ENCODE measurements around the gene DMRT1. TPM values are rescaled to one million over a fixed set of nuclear protein-coding genes. Genes with fewer than 3 reads are reported as not detected.

The DMRT1 gene
- not detected for total RNA-seq

DNA sequence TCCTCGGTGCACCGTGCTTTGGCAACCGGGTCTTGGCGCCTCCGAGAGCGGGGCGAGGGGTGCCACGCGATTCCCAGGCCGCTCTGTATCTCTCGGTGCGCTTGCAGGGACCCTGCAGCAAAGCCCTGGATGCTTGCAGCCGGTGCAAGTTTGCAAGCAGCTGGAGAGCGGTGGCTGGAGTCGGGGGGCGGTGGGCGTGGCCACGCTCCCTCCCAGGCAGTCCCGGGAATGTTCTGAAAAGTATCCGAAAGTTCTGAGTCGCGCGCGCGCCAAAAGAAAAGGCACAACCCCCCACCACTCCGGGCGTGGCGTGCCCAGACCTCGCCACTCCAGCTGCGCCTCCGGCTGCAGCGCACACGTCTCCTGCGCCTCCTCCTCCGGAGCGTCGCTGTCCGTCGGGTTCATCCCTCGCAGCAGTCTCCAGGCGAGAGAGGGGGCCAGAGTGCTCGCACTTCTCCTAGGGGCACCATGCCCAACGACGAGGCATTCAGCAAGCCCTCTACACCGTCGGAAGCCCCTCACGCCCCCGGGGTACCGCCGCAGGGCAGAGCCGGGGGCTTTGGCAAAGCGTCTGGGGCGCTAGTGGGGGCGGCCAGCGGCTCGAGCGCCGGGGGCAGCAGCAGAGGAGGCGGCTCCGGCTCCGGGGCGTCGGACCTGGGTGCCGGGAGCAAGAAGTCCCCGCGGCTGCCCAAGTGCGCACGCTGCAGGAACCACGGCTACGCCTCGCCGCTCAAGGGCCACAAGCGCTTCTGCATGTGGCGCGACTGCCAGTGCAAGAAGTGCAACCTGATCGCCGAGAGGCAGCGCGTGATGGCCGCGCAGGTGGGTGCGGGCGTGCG is at the start of gene DMRT1:
Gene DMRT1, plus strand, starts transcription at position 327 of the 839 bp plus-strand sequence. Its CDS starts 142 bp downstream, at position 469.

DNA sequence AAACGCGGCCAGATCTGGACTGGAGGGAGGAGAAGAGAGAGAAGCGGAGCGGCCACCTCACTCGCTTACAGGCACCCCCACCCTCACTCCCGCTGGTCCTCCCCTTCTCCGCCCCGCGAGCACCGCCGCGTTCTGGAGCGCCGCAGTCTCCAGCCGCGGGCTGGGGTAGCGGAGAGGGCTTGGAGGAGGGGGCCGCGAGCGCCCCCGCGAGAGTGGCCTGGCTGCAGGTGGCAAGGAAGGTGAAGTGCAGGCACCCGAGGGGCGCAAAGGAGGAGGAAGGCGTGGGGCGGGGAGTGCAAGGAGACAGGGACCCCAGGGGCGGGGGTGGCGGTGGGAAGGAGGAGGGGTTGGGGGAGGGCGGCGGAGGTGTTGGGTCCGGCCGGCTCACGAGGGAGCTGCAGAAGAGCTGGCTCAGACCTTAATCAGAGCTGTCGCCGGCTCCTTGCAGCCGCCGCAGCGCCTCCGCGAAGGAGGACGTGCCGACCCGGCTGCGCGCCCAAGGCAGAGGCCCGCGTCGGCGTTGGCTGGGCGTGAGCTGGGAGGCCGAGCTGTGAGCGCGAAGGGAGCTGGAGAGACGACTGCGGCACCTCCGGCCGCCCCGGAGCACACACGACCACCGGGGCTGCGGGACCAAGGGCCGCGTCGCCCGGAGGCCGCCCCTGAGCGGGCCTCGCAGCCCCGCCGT is 134.9 kb downstream of the DMRT1 start, which contains the start of gene DMRT3:
Gene DMRT3, plus strand, starts transcription at position 398 of the 685 bp plus-strand sequence. CDS start 347 bp downstream, outside the sequence.

Small RNA genes within 50 kb of the gene (small RNA-seq; reads per million reads assigned to genes)
- not detected for gene RNU6-1073P

Other genes with a start within 250 kb of the DMRT1 start
- gene DMRT3, start 135.0 kb downstream of the DMRT1 start, total RNA-seq: not detected
- 0.23 TPM for gene DMRT2, start 208.7 kb downstream of the DMRT1 start, total RNA-seq